Loucy (cell line): ENCODE data around the gene ZNF831.
A peak's percentile ranks its signal among the peaks of the same experiment; 100 is the strongest.

Experiments used
- H2AFZ ChIP-seq: fragments of 200-600 bp; sonication (generic); 2 replicates; pipeline ENCODE4 v1.6.0; 2016; ENCODE audit warnings: antibody characterized with exemption, mild to moderate bottlenecking, low read length, moderate library complexity
- H3F3A ChIP-seq: fragments of 200-600 bp; 2 replicates; pipeline ENCODE4 v1.6.0; 2016; ENCODE audit warnings: antibody characterized with exemption, low read depth, mild to moderate bottlenecking
- H3K27me3 ChIP-seq: fragments of 200-600 bp; sonication (generic); 2 replicates; pipeline ENCODE4 v1.6.1; 2014; ENCODE audit warnings: low read length, mild to moderate bottlenecking; ENCODE audit not compliant: insufficient read depth, poor library complexity, severe bottlenecking
- H3K36me3 ChIP-seq: fragments of 200-600 bp; sonication (generic); 2 replicates; pipeline ENCODE4 v1.6.1; 2016; ENCODE audit warnings: low read length; ENCODE audit not compliant: insufficient read depth
- H3K4me1 ChIP-seq: fragments of 200-600 bp; sonication (generic); 2 replicates; pipeline ENCODE4 v1.5.1; 2014; ENCODE audit warnings: low read length, mild to moderate bottlenecking; ENCODE audit not compliant: insufficient read depth, poor library complexity, severe bottlenecking
- H3K4me2 ChIP-seq: fragments of 200-600 bp; sonication (generic); 2 replicates; pipeline ENCODE4 v1.6.0; 2014; ENCODE audit warnings: antibody characterized with exemption, low read length, low read depth, mild to moderate bottlenecking; ENCODE audit not compliant: poor library complexity, severe bottlenecking
- H3K4me3 ChIP-seq: fragments of 200-600 bp; sonication (generic); 2 replicates; pipeline ENCODE4 v1.5.1; 2014; ENCODE audit warnings: low read length, mild to moderate bottlenecking, mixed read lengths; ENCODE audit not compliant: poor library complexity, severe bottlenecking
- H3K79me2 ChIP-seq: fragments of 200-600 bp; sonication (generic); 2 replicates; pipeline ENCODE4 v1.6.1; 2014; ENCODE audit warnings: low read length; ENCODE audit not compliant: insufficient read depth
- H3K9ac ChIP-seq: fragments of 200-600 bp; sonication (generic); 2 replicates; pipeline ENCODE4 v1.6.0; 2014; ENCODE audit warnings: mild to moderate bottlenecking, low read depth, low read length, moderate library complexity; ENCODE audit not compliant: poor library complexity, severe bottlenecking
- H3K9me2 ChIP-seq: fragments of 200-600 bp; sonication (generic); replicated peaks from 2 replicates; pipeline ENCODE4 v1.6.1; 2016; ENCODE audit warnings: low read depth, low read length, mixed read lengths
- H3K9me3 ChIP-seq: fragments of 200-600 bp; sonication (generic); 2 replicates; pipeline ENCODE4 v1.6.1; 2014; ENCODE audit warnings: mild to moderate bottlenecking, antibody characterized with exemption, low read length, low read depth; ENCODE audit not compliant: insufficient read depth
- H4K20me1 ChIP-seq: fragments of 200-600 bp; sonication (generic); 2 replicates; pipeline ENCODE4 v1.6.0; 2014; ENCODE audit warnings: antibody characterized with exemption, low read length, mild to moderate bottlenecking; ENCODE audit not compliant: insufficient read depth, poor library complexity, severe bottlenecking
- CTCF ChIP-seq: fragments of 200-600 bp; sonication (generic); conservative IDR thresholded peaks from 2 replicates; pipeline ENCODE4 v1.5.1; 2014; ENCODE audit warnings: mild to moderate bottlenecking, antibody characterized with exemption, low read length
- EZH2phosphoT487 ChIP-seq: fragments of 200-600 bp; IDR thresholded peaks from 2 replicates; pipeline ENCODE4 v1.6.1; 2018; ENCODE audit warnings: antibody characterized with exemption, mild to moderate bottlenecking, moderate library complexity, borderline replicate concordance

The ZNF831 gene

GRCh38 chr20:59175002-59175401 is 11.4 kb downstream of the ZNF831 start:
- Histone ChIP-seq H2AFZ (no peak overlapping the region), H3K4me3 (no peak overlapping the region), H3K4me1 (no peaks in the 10 kb centered on the region), H3K9me3 (no peaks in the 10 kb centered on the region), H3K4me2 (no peak overlapping the region), H3F3A (no peaks in the 10 kb centered on the region), H3K27me3 (no peaks in the 10 kb centered on the region), H3K9ac (no peak overlapping the region), H3K36me3 (no peaks in the 10 kb centered on the region), H3K9me2 (no peaks in the 10 kb centered on the region), H3K79me2 (no peaks in the 10 kb centered on the region), H4K20me1 (no peaks in the 10 kb centered on the region)
- TF ChIP-seq CTCF (no peak), EZH2phosphoT487 (no peak)

- Histone ChIP-seq H4K20me1 (no peaks in the 10 kb centered on the region), H2AFZ (no peak overlapping the region), H3K9me3 (no peaks in the 10 kb centered on the region), H3F3A (no peaks in the 10 kb centered on the region), H3K4me1 (no peaks in the 10 kb centered on the region), H3K36me3 (no peaks in the 10 kb centered on the region), H3K4me3 (no peak overlapping the region), H3K79me2 (no peaks in the 10 kb centered on the region), H3K27me3 (no peaks in the 10 kb centered on the region), H3K9ac (no peak overlapping the region), H3K9me2 (no peaks in the 10 kb centered on the region), H3K4me2 (no peak overlapping the region)
- TF ChIP-seq CTCF (no peak), EZH2phosphoT487 (no peak)
These were observed 12.2 kb downstream of the ZNF831 start for GRCh38 chr20:59175861-59176260.

GRCh38 chr20:59176812-59177211 is 13.2 kb downstream of the ZNF831 start:
- Histone ChIP-seq H4K20me1 (no peaks in the 10 kb centered on the region), H3K36me3 (no peaks in the 10 kb centered on the region), H3K4me1 (no peaks in the 10 kb centered on the region), H3F3A (no peaks in the 10 kb centered on the region), H3K27me3 (no peaks in the 10 kb centered on the region), H3K4me3 (no peak overlapping the region), H3K79me2 (no peaks in the 10 kb centered on the region), H3K9me2 (no peaks in the 10 kb centered on the region), H3K9ac (no peak overlapping the region), H3K9me3 (no peaks in the 10 kb centered on the region), H3K4me2 (no peak overlapping the region), H2AFZ (no peak overlapping the region)
- TF ChIP-seq CTCF, result peak; percentile 24
- TF ChIP-seq EZH2phosphoT487, result no peak
